ENCODE measurements around the gene PRELID2. TPM values are rescaled to one million over a fixed set of nuclear protein-coding genes. Genes with fewer than 3 reads are reported as not detected.
"Not testable (repeated sequence)": the region's sequence is repeated elsewhere in the genome, so short reads cannot be mapped to it uniquely, and the experiment has no call there.

Gene PRELID2
- total and polyA plus RNA-seq, 9 donors: 2.1 to 20.1 (median 3.1) TPM

GRCh38 chr5:145840458-145841132, 5.5 kb upstream of the PRELID2 start:
- Histone ChIP-seq H3K27ac (ENCODE audit: low read length) (no peak overlapping the region), H3K36me3 (ENCODE audit: control insufficient read depth, insufficient read depth, low read length) (no peaks in the 10 kb centered on the region), H3K9me3 (replicated peaks; ENCODE audit: control insufficient read depth, low read depth, low read length) (no peaks in the 10 kb centered on the region), H3K4me1 (ENCODE audit: control insufficient read depth, insufficient read depth, low read length) (peaks cover 7% of the 10 kb centered on the region), H3K4me3 (ENCODE audit: low read length) (no peak overlapping the region), H3K27me3 (ENCODE audit: control insufficient read depth, insufficient read depth, low read length) (no peaks in the 10 kb centered on the region)
- 100% methylated on average over 3 of the region's 3 CpGs for WGBS (ENCODE audit: insufficient coverage)
- DNase-seq: no peak

- WGBS (ENCODE audit: insufficient coverage): 30% methylated on average over 2 of the region's 6 CpGs
- H3K4me1 ChIP-seq (ENCODE audit: control insufficient read depth, insufficient read depth, low read length): peaks cover 10% of the 10 kb centered on the region
Measured at GRCh38 chr5:145838276-145838675, 3.1 kb upstream of the PRELID2 start.

GRCh38 chr5:145836241-145836640, 1.1 kb upstream of the PRELID2 start:
- H3K36me3 ChIP-seq (ENCODE audit: control insufficient read depth, insufficient read depth, low read length); H3K9me3 ChIP-seq (replicated peaks; ENCODE audit: control insufficient read depth, low read depth, low read length); H3K4me3 ChIP-seq (ENCODE audit: low read length); DNase-seq; H3K27me3 ChIP-seq (ENCODE audit: control insufficient read depth, insufficient read depth, low read length): not testable (repeated sequence)
- H3K27ac ChIP-seq (ENCODE audit: low read length): peak overlapping the region; percentile 21
- 93% methylated on average over 9 of the region's 13 CpGs for WGBS (ENCODE audit: insufficient coverage)
- H3K4me1 ChIP-seq (ENCODE audit: control insufficient read depth, insufficient read depth, low read length): peaks cover 10% of the 10 kb centered on the region

More at GRCh38 chr5:145838276-145838675, 3.1 kb upstream of the PRELID2 start:
- H3K4me3 ChIP-seq (ENCODE audit: low read length): no peak overlapping the region
- no peaks in the 10 kb centered on the region for H3K9me3 ChIP-seq (replicated peaks; ENCODE audit: control insufficient read depth, low read depth, low read length)
- H3K27me3 ChIP-seq (ENCODE audit: control insufficient read depth, insufficient read depth, low read length): no peaks in the 10 kb centered on the region
- H3K36me3 ChIP-seq (ENCODE audit: control insufficient read depth, insufficient read depth, low read length): no peaks in the 10 kb centered on the region
- no peak for DNase-seq
- H3K27ac ChIP-seq (ENCODE audit: low read length): no peak overlapping the region

GRCh38 chr5:145835848-145836239, 702 bp upstream of the PRELID2 start:
- 6% methylated on average over 3 of the region's 18 CpGs for WGBS (ENCODE audit: insufficient coverage)
- Histone ChIP-seq H3K27ac (ENCODE audit: low read length) (peak overlapping the region; percentile 21), H3K9me3 (replicated peaks; ENCODE audit: control insufficient read depth, low read depth, low read length) (no peaks in the 10 kb centered on the region), H3K4me1 (ENCODE audit: control insufficient read depth, insufficient read depth, low read length) (peaks cover 10% of the 10 kb centered on the region), H3K36me3 (ENCODE audit: control insufficient read depth, insufficient read depth, low read length) (no peaks in the 10 kb centered on the region), H3K4me3 (ENCODE audit: low read length) (peak overlapping the region; percentile 69), H3K27me3 (ENCODE audit: control insufficient read depth, insufficient read depth, low read length) (no peaks in the 10 kb centered on the region)
- no peak for DNase-seq

GRCh38 chr5:145834554-145834916, 607 bp downstream of the PRELID2 start:
- Histone ChIP-seq H3K36me3 (ENCODE audit: control insufficient read depth, insufficient read depth, low read length) (no peaks in the 10 kb centered on the region), H3K27me3 (ENCODE audit: control insufficient read depth, insufficient read depth, low read length) (no peaks in the 10 kb centered on the region), H3K9me3 (replicated peaks; ENCODE audit: control insufficient read depth, low read depth, low read length) (no peaks in the 10 kb centered on the region), H3K27ac (ENCODE audit: low read length) (no peak overlapping the region), H3K4me3 (ENCODE audit: low read length) (peak overlapping the region; percentile 69), H3K4me1 (ENCODE audit: control insufficient read depth, insufficient read depth, low read length) (peaks cover 10% of the 10 kb centered on the region)
- no peak for DNase-seq
- WGBS (ENCODE audit: insufficient coverage): 19% methylated on average over 9 of the region's 10 CpGs

- Histone ChIP-seq H3K4me3 (ENCODE audit: low read length) (no peak overlapping the region), H3K27me3 (ENCODE audit: control insufficient read depth, insufficient read depth, low read length) (no peaks in the 10 kb centered on the region), H3K9me3 (replicated peaks; ENCODE audit: control insufficient read depth, low read depth, low read length) (no peaks in the 10 kb centered on the region), H3K4me1 (ENCODE audit: control insufficient read depth, insufficient read depth, low read length) (peaks cover 10% of the 10 kb centered on the region), H3K27ac (ENCODE audit: low read length) (no peak overlapping the region), H3K36me3 (ENCODE audit: control insufficient read depth, insufficient read depth, low read length) (no peaks in the 10 kb centered on the region)
- 58% methylated on average over 4 of the region's 10 CpGs for WGBS (ENCODE audit: insufficient coverage)
- no peak for DNase-seq
Measured at GRCh38 chr5:145833631-145834200, 1.4 kb downstream of the PRELID2 start.

- Histone ChIP-seq H3K27me3 (ENCODE audit: control insufficient read depth, insufficient read depth, low read length) (no peaks in the 10 kb centered on the region), H3K4me3 (ENCODE audit: low read length) (no peak overlapping the region), H3K9me3 (replicated peaks; ENCODE audit: control insufficient read depth, low read depth, low read length) (no peaks in the 10 kb centered on the region), H3K4me1 (ENCODE audit: control insufficient read depth, insufficient read depth, low read length) (peaks cover 4% of the 10 kb centered on the region), H3K27ac (ENCODE audit: low read length) (no peak overlapping the region), H3K36me3 (ENCODE audit: control insufficient read depth, insufficient read depth, low read length) (no peaks in the 10 kb centered on the region)
- DNase-seq: no peak
- WGBS (ENCODE audit: insufficient coverage): no CpG with 5 or more reads among the region's 1 CpG
Measured at GRCh38 chr5:145830594-145830993, 4.5 kb downstream of the PRELID2 start.

GRCh38 chr5:145829708-145830361, 5.3 kb downstream of the PRELID2 start:
- Histone ChIP-seq H3K4me1 (ENCODE audit: control insufficient read depth, insufficient read depth, low read length) (peaks cover 2% of the 10 kb centered on the region), H3K27me3 (ENCODE audit: control insufficient read depth, insufficient read depth, low read length) (no peaks in the 10 kb centered on the region), H3K4me3 (ENCODE audit: low read length) (no peak overlapping the region), H3K27ac (ENCODE audit: low read length) (no peak overlapping the region), H3K9me3 (replicated peaks; ENCODE audit: control insufficient read depth, low read depth, low read length) (no peaks in the 10 kb centered on the region), H3K36me3 (ENCODE audit: control insufficient read depth, insufficient read depth, low read length) (no peaks in the 10 kb centered on the region)
- no peak for DNase-seq

- Histone ChIP-seq H3K27me3 (ENCODE audit: control insufficient read depth, insufficient read depth, low read length) (no peaks in the 10 kb centered on the region), H3K27ac (ENCODE audit: low read length) (no peak overlapping the region), H3K4me1 (ENCODE audit: control insufficient read depth, insufficient read depth, low read length) (no peaks in the 10 kb centered on the region), H3K9me3 (replicated peaks; ENCODE audit: control insufficient read depth, low read depth, low read length) (no peaks in the 10 kb centered on the region), H3K36me3 (ENCODE audit: control insufficient read depth, insufficient read depth, low read length) (no peaks in the 10 kb centered on the region), H3K4me3 (ENCODE audit: low read length) (no peak overlapping the region)
- DNase-seq: peak; percentile 10
- 60% methylated on average over 3 of the region's 8 CpGs for WGBS (ENCODE audit: insufficient coverage)
Measured at GRCh38 chr5:145826895-145827674, 8.1 kb downstream of the PRELID2 start.

GRCh38 chr5:145825751-145826180, 9.4 kb downstream of the PRELID2 start:
- Histone ChIP-seq H3K36me3 (ENCODE audit: control insufficient read depth, insufficient read depth, low read length) (no peaks in the 10 kb centered on the region), H3K27ac (ENCODE audit: low read length) (no peak overlapping the region), H3K9me3 (replicated peaks; ENCODE audit: control insufficient read depth, low read depth, low read length) (no peaks in the 10 kb centered on the region), H3K4me3 (ENCODE audit: low read length) (no peak overlapping the region), H3K4me1 (ENCODE audit: control insufficient read depth, insufficient read depth, low read length) (no peaks in the 10 kb centered on the region), H3K27me3 (ENCODE audit: control insufficient read depth, insufficient read depth, low read length) (no peaks in the 10 kb centered on the region)
- WGBS (ENCODE audit: insufficient coverage): no CpG with 5 or more reads among the region's 3 CpGs
- DNase-seq: peak; percentile 66

Measured in muscle of leg (tissue), 11 donors.